RWPE2 (cell line): Measurements from ENCODE around the gene PRKG1.
"Not testable (repeated sequence)": the region's sequence is repeated elsewhere in the genome, so short reads cannot be mapped to it uniquely, and the experiment has no call there.

ENCODE experiments used
- ATAC-seq: fragments of 200-7000 bp; cut with Tn5 transposase; 3 replicates; pipeline ENCODE4 v1.9.1; 2021; ENCODE audit warnings: low read depth
- DNase-seq: peaks from one replicate; pipeline ENCODE4 v3.0.0-alpha.2; 2020; ENCODE audit warnings: low spot score
- H3K27ac ChIP-seq: fragments of 450-650 bp; 2 replicates; pipeline ENCODE4 v1.5.1; 2017; ENCODE audit warnings: mild to moderate bottlenecking; ENCODE audit not compliant: poor library complexity, severe bottlenecking
- H3K27me3 ChIP-seq: fragments of 250-450 bp; sonication (Bioruptor Pico); 2 replicates; pipeline ENCODE4 v1.5.1; 2021; ENCODE audit warnings: mild to moderate bottlenecking, moderate library complexity; ENCODE audit not compliant: insufficient read depth, poor library complexity, severe bottlenecking
- H3K36me3 ChIP-seq: fragments of 250-450 bp; sonication (Bioruptor Pico); 2 replicates; pipeline ENCODE4 v1.5.1; 2020; ENCODE audit warnings: low read depth, mild to moderate bottlenecking, moderate library complexity
- H3K4me1 ChIP-seq: fragments of 250-450 bp; sonication (Bioruptor Pico); 2 replicates; pipeline ENCODE4 v1.5.1; 2021; ENCODE audit warnings: mild to moderate bottlenecking, moderate library complexity; ENCODE audit not compliant: insufficient read depth, poor library complexity, severe bottlenecking
- H3K4me3 ChIP-seq: fragments of 250-450 bp; sonication (Bioruptor Pico); 2 replicates; pipeline ENCODE4 v1.5.1; 2021; ENCODE audit warnings: mild to moderate bottlenecking, moderate library complexity; ENCODE audit not compliant: severe bottlenecking
- H3K9me3 ChIP-seq: fragments of 250-450 bp; sonication (Bioruptor Pico); 2 replicates; pipeline ENCODE4 v1.5.1; 2021; ENCODE audit warnings: mild to moderate bottlenecking, moderate library complexity; ENCODE audit not compliant: severe bottlenecking
- TF ChIP-seq, protein P1 (sequence below): fragments of 450-650 bp; IDR thresholded peaks from one replicate; pipeline ENCODE4 v1.5.1; 2017; ENCODE audit warnings: mild to moderate bottlenecking, moderate library complexity; ENCODE audit not compliant: poor library complexity, severe bottlenecking

The PRKG1 gene

DNA sequence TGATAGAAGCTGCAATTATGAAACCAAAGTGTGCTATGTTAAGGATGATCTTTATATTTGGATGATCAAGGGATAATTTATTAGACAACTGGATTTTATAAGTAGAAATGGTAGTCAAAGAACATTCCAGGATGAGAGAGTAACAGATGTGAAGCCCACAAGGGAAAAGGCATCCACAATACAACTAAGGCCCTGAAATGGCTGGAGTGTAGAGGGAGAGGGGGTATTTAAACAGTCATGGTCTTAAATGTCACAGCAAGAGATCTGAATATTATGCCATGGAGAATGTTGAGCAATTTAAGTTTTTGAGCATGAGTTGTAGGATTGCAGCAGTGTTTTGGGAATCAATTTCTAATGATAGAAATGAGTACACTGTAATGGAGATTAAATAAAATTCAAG, 957.5 kb downstream of the PRKG1 start:
- no peak for DNase-seq
- H3K4me1 ChIP-seq = no peaks in the 10 kb centered on the region
- ATAC-seq = no peak
- no peak overlapping the region for H3K4me3 ChIP-seq
- peaks cover 2% of the 10 kb centered on the region for H3K27me3 ChIP-seq
- no peaks in the 10 kb centered on the region for H3K36me3 ChIP-seq
- TF ChIP-seq, protein P1, sequence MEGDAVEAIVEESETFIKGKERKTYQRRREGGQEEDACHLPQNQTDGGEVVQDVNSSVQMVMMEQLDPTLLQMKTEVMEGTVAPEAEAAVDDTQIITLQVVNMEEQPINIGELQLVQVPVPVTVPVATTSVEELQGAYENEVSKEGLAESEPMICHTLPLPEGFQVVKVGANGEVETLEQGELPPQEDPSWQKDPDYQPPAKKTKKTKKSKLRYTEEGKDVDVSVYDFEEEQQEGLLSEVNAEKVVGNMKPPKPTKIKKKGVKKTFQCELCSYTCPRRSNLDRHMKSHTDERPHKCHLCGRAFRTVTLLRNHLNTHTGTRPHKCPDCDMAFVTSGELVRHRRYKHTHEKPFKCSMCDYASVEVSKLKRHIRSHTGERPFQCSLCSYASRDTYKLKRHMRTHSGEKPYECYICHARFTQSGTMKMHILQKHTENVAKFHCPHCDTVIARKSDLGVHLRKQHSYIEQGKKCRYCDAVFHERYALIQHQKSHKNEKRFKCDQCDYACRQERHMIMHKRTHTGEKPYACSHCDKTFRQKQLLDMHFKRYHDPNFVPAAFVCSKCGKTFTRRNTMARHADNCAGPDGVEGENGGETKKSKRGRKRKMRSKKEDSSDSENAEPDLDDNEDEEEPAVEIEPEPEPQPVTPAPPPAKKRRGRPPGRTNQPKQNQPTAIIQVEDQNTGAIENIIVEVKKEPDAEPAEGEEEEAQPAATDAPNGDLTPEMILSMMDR = no peak
- no peak overlapping the region for H3K27ac ChIP-seq
- no peaks in the 10 kb centered on the region for H3K9me3 ChIP-seq

DNA sequence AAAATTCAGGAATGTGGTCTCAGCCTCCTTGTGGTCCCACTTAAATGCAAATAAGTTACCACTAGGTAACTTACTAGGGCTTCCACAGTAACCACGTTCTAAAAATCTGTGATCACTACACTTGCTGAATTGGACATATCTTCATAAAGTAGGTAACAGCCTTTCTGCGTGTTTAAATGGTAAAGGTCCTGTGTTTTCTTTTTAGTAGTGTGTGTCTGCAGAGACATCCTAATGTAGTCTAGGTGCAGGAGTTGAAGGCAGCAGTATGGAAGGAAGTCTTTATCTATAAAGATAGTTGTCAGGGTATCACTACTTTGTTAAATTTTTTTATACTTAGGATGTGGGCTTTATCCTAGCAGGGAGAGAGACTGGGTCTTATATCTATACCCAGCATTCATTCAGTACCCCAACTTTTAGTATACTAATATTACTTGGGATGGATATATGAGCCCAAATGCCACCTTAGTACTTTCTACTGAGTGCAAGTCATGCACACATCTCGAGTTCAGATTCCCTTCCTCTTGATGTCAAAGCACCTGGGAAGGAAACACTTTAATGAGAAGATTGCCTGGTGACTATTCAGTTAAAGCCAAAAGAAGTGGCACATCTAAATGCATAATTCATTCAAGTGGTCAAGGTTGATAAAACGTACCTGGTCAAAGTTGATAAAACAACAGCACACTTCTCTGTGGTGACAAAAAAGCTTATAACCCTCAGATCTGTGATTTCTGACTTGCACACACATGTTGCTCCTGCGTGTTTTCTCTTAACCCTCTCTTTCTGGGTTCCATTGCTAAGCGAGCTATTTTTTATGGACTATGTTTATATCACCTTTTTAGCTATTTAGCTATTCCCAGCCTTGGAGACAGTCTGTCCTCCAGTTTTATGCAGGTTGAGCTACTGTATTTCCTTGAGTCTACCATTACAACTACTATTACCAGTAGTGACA, 958.7 kb downstream of the PRKG1 start:
- H3K4me3 ChIP-seq = no peak overlapping the region
- H3K36me3 ChIP-seq = no peaks in the 10 kb centered on the region

DNA sequence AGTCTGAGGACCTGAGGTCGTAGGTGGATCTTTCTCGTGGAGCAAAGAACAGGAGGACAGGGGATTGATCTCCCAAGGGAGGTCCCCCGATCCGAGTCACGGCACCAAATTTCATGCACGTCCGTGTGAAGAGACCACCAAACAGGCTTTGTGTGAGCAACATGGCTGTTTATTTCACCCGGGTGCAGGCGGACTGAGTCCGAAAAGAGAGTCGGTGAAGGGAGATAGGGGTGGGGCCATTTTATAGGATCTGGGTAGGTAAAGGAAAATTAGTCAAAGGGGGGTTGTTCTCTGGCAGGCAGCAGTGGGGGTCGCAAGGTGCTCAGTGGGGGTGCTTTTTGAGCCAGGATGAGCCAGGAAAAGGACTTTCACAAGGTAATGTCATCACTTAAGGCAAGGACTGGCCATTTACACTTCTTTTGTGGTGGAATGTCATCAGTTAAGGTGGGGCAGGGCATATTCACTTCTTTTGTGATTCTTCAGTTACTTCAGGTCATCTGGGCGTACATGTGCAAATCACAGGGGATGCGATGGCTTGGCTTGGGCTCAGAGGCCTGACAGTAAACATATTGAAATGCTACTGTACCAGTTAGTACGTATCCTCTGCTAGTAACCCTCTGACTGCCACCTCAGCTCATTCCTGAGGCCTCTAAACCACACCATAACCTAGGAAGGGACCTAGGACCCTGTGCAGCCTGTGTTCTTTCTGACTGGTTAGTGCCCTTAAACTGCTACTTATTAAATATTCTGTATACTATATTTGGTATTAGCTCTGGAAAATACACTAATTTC, 964.9 kb downstream of the PRKG1 start:
- not testable (repeated sequence) for H3K27me3 ChIP-seq, H3K27ac ChIP-seq, DNase-seq, H3K4me1 ChIP-seq, H3K9me3 ChIP-seq, H3K4me3 ChIP-seq, ATAC-seq, H3K36me3 ChIP-seq

More for the DNA sequence above, 958.7 kb downstream of the PRKG1 start:
- Histone ChIP-seq H3K27me3 (peaks cover 2% of the 10 kb centered on the region), H3K27ac (no peak overlapping the region), H3K4me1 (no peaks in the 10 kb centered on the region), H3K9me3 (no peaks in the 10 kb centered on the region)
- DNase-seq = no peak
- no peak for ATAC-seq
- TF ChIP-seq, protein P1 = no peak

DNA sequence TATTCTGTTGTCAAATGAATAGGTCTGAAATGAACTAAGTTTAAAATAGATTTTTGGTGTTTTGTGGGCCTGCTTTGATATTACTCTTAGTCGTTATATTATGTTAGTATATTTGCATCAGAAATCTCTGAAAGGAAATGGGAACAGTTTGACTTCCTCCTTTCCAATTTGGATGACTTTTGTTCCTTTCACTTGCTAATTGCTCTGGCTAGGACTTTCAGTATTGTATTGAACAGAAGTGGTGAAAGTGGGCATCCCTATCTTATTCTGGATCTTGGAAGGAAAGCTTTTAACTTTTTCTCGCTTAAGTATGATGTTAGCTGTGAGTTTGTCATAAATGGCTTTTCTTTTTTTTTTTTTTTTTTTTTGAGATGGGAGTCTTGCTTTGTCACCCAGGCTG, 966.2 kb downstream of the PRKG1 start:
- no peak for DNase-seq
- H3K4me1 ChIP-seq = no peaks in the 10 kb centered on the region
- H3K9me3 ChIP-seq = no peaks in the 10 kb centered on the region
- no peak overlapping the region for H3K27ac ChIP-seq
- no peak overlapping the region for H3K4me3 ChIP-seq
- no peaks in the 10 kb centered on the region for H3K27me3 ChIP-seq
- no peak for ATAC-seq
- TF ChIP-seq, protein P1 = no peak
- H3K36me3 ChIP-seq = no peaks in the 10 kb centered on the region

DNA sequence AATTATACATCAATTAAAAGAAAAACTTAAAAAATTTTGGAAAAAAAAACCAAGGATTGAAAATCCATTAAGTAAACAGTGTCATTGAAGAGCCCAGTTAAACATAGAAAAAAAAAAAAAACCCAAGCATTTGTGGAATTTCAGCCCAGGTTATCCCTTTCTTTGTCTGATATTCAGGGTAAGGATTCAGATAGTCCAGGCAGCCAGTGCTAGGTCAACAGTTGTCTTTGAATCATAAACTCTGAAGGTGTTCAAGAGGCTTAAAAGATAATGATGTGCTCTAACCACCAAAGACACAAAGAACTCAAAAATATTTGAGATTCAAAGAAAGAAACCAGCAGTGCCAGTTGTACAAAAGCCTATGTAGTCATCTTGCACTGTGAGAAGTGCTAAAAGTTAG, 969.5 kb downstream of the PRKG1 start:
- DNase-seq (no peak), ATAC-seq (no peak)
- no peaks in the 10 kb centered on the region for H3K9me3 ChIP-seq
- TF ChIP-seq, protein P1 = no peak
- no peak overlapping the region for H3K4me3 ChIP-seq
- H3K4me1 ChIP-seq = no peaks in the 10 kb centered on the region
- no peaks in the 10 kb centered on the region for H3K27me3 ChIP-seq
- no peaks in the 10 kb centered on the region for H3K36me3 ChIP-seq
- no peak overlapping the region for H3K27ac ChIP-seq
